Ascending aorta (tissue), 2 donors: ENCODE data around the gene ZAP70. TPM values are rescaled to one million over a fixed set of nuclear protein-coding genes. Genes with fewer than 3 reads are reported as not detected.

ENCODE experiments used
- DNase-seq, 2 donors: peaks; one replicate each; pipeline ENCODE4 v3.0.0-alpha.2; 2019; ENCODE audit warnings: low spot score in 2 of 2
- H3K27ac ChIP-seq, 2 donors: fragments of 200-600 bp; sonication (generic); one replicate each; pipeline ENCODE4 v1.5.1; 2016 to 2017; ENCODE audit warnings: mild to moderate bottlenecking in 1 of 2
- H3K27me3 ChIP-seq: fragments of 200-600 bp; sonication (generic); one replicate; pipeline ENCODE4 v1.5.1; 2017
- H3K36me3 ChIP-seq, 2 donors: fragments of 200-600 bp; sonication (generic); one replicate each; pipeline ENCODE4 v1.5.1; 2016
- H3K4me1 ChIP-seq, 2 donors: fragments of 200-600 bp; sonication (generic); one replicate each; pipeline ENCODE4 v1.5.1; 2016 to 2017; ENCODE audit warnings: mild to moderate bottlenecking in 1 of 2
- H3K4me3 ChIP-seq, 2 donors: fragments of 200-600 bp; sonication (generic); one replicate each; pipeline ENCODE4 v1.5.1; 2016 to 2017; ENCODE audit warnings: mild to moderate bottlenecking in 1 of 2
- H3K9me3 ChIP-seq, 2 donors: fragments of 200-600 bp; sonication (generic); one replicate each; pipeline ENCODE4 v1.5.1; 2016
- CTCF ChIP-seq, 3 experiments: fragments of 200-600 bp in 2 of 3; fragments of 450-650 bp in 1 of 3; sonication (generic) in 2 of 3; IDR thresholded peaks; one replicate each; pipeline ENCODE4 v1.5.1; 2016 to 2019; ENCODE audit warnings: antibody characterized with exemption in 3 of 3, mild to moderate bottlenecking in 1 of 3, moderate library complexity in 1 of 3
- intact Hi-C: fragments of 100-400 bp; cut with DNase I; formaldehyde crosslinking; loops from one replicate; pipeline ENCODE4 v1.15.1; 2023
- total RNA-seq: library from RNA; depleted of rRNA; stranded (reverse); fragments of >200 nt; gene quantifications from one replicate; pipeline ENCODE4 v1.1.0, GENCODE V29; 2016

ZAP70 gene
- total RNA-seq, 1 donor from 2014 or later, result 2.7 TPM

- intact Hi-C loops, result no loop called here
- Histone ChIP-seq H3K27ac (no peak overlapping the region), H3K27me3 (no peaks in the 10 kb centered on the region), H3K9me3 (peaks cover 4 to 8% of the 10 kb centered on the region in 2 donors), H3K4me1 (no peaks in the 10 kb centered on the region), H3K4me3 (no peak overlapping the region), H3K36me3 (no peaks in the 10 kb centered on the region)
- TF ChIP-seq CTCF (IDR thresholded peaks at IDR 0.05), result no peak
- no peak for DNase-seq
Measured at GRCh38 chr2:97734061-97735051, 21.0 kb downstream of the ZAP70 start.

GRCh38 chr2:97735161-97735561 is 21.8 kb downstream of the ZAP70 start:
- H3K4me1 ChIP-seq, result no peaks in the 10 kb centered on the region
- DNase-seq, result no peak
- no peak overlapping the region for H3K27ac ChIP-seq
- intact Hi-C loops, result no loop called here
- no peak overlapping the region for H3K4me3 ChIP-seq
- no peaks in the 10 kb centered on the region for H3K36me3 ChIP-seq
- peaks cover 2 to 3% of the 10 kb centered on the region in 2 donors for H3K9me3 ChIP-seq
- H3K27me3 ChIP-seq, result no peaks in the 10 kb centered on the region
- no peak for TF ChIP-seq CTCF (IDR thresholded peaks at IDR 0.05)

- Histone ChIP-seq H3K27ac (no peak overlapping the region), H3K27me3 (no peaks in the 10 kb centered on the region), H3K4me1 (no peaks in the 10 kb centered on the region), H3K4me3 (no peak overlapping the region), H3K9me3 (no peaks in the 10 kb centered on the region), H3K36me3 (no peaks in the 10 kb centered on the region)
- intact Hi-C loops, result no loop called here
- no peak for TF ChIP-seq CTCF (IDR thresholded peaks at IDR 0.05)
- DNase-seq, result no peak
Measured at GRCh38 chr2:97736185-97736584, 22.8 kb downstream of the ZAP70 start.

- no peak overlapping the region for H3K27ac ChIP-seq
- DNase-seq, result no peak
- no peak for TF ChIP-seq CTCF (IDR thresholded peaks at IDR 0.05)
- H3K4me1 ChIP-seq, result no peaks in the 10 kb centered on the region
- H3K9me3 ChIP-seq, result no peaks in the 10 kb centered on the region
- intact Hi-C loops, result no loop called here
- no peaks in the 10 kb centered on the region for H3K27me3 ChIP-seq
- no peaks in the 10 kb centered on the region for H3K36me3 ChIP-seq
- no peak overlapping the region for H3K4me3 ChIP-seq
Measured at GRCh38 chr2:97736608-97737330, 23.4 kb downstream of the ZAP70 start.

GRCh38 chr2:97737421-97738178 is 24.2 kb downstream of the ZAP70 start:
- Histone ChIP-seq H3K36me3 (no peaks in the 10 kb centered on the region), H3K27me3 (no peaks in the 10 kb centered on the region), H3K4me3 (no peak overlapping the region), H3K4me1 (no peaks in the 10 kb centered on the region), H3K9me3 (no peaks in the 10 kb centered on the region), H3K27ac (no peak overlapping the region)
- TF ChIP-seq CTCF (IDR thresholded peaks at IDR 0.05), result no peak
- no peak for DNase-seq
- intact Hi-C loops, result no loop called here
